ENCODE results near the gene STARD3NL. TPM values are rescaled to one million over a fixed set of nuclear protein-coding genes. Genes with fewer than 3 reads are reported as not detected.
"Not testable (repeated sequence)": the region's sequence is repeated elsewhere in the genome, so short reads cannot be mapped to it uniquely, and the experiment has no call there.

Gene STARD3NL
- total RNA-seq, 1 donor, result 34.5 TPM

- DNase-seq (ENCODE audit: low read depth in 2 of 3, low spot score in 2 of 3), result no peak
Measured at GRCh38 chr7:38217672-38218071, 39.6 kb downstream of the STARD3NL start.

- no peak for DNase-seq (ENCODE audit: low read depth in 2 of 3, low spot score in 2 of 3)
Measured at GRCh38 chr7:38220452-38220851, 42.4 kb downstream of the STARD3NL start.

- peak; percentile 39 to 77 (median 61) for DNase-seq (ENCODE audit: low read depth in 2 of 3, low spot score in 2 of 3)
Measured at GRCh38 chr7:38222481-38223096, 44.5 kb downstream of the STARD3NL start.

GRCh38 chr7:38223306-38223705 lies 45.3 kb downstream of the STARD3NL start:
- no peak for DNase-seq (ENCODE audit: low read depth in 2 of 3, low spot score in 2 of 3)

- DNase-seq (ENCODE audit: low read depth in 2 of 3, low spot score in 2 of 3), result no peak
Measured at GRCh38 chr7:38224392-38224791, 46.3 kb downstream of the STARD3NL start.

GRCh38 chr7:38229386-38229785 lies 51.3 kb downstream of the STARD3NL start:
- DNase-seq (ENCODE audit: low read depth in 2 of 3, low spot score in 2 of 3), result no peak

- DNase-seq (ENCODE audit: low read depth in 2 of 3, low spot score in 2 of 3), result no peak
Measured at GRCh38 chr7:38229884-38230642, 52.0 kb downstream of the STARD3NL start.

- peak; percentile 36 to 90 (median 73) for DNase-seq (ENCODE audit: low read depth in 2 of 3, low spot score in 2 of 3)
Measured at GRCh38 chr7:38232502-38233366, 54.7 kb downstream of the STARD3NL start.

- DNase-seq (ENCODE audit: low read depth in 2 of 3, low spot score in 2 of 3), result not testable (repeated sequence)
Measured at GRCh38 chr7:38234759-38235158, 56.7 kb downstream of the STARD3NL start.

- no peak for DNase-seq (ENCODE audit: low read depth in 2 of 3, low spot score in 2 of 3)
Measured at GRCh38 chr7:38235606-38236005, 57.6 kb downstream of the STARD3NL start.

GRCh38 chr7:38239129-38239528 lies 61.1 kb downstream of the STARD3NL start:
- DNase-seq (ENCODE audit: low read depth in 2 of 3, low spot score in 2 of 3), result not testable (repeated sequence)

GRCh38 chr7:38241071-38241470 lies 63.0 kb downstream of the STARD3NL start:
- DNase-seq (ENCODE audit: low read depth in 2 of 3, low spot score in 2 of 3), result no peak

- no peak for DNase-seq (ENCODE audit: low read depth in 2 of 3, low spot score in 2 of 3)
Measured at GRCh38 chr7:38242814-38243213, 64.8 kb downstream of the STARD3NL start.

GRCh38 chr7:38243345-38243744 lies 65.3 kb downstream of the STARD3NL start:
- not testable (repeated sequence) for DNase-seq (ENCODE audit: low read depth in 2 of 3, low spot score in 2 of 3)

GRCh38 chr7:38244516-38244915 lies 66.5 kb downstream of the STARD3NL start:
- DNase-seq (ENCODE audit: low read depth in 2 of 3, low spot score in 2 of 3), result no peak

- no peak for DNase-seq (ENCODE audit: low read depth in 2 of 3, low spot score in 2 of 3)
Measured at GRCh38 chr7:38245409-38245977, 67.4 kb downstream of the STARD3NL start.

- no peak for DNase-seq (ENCODE audit: low read depth in 2 of 3, low spot score in 2 of 3)
Measured at GRCh38 chr7:38248069-38248567, 70.1 kb downstream of the STARD3NL start.

GRCh38 chr7:38249849-38250248 lies 71.8 kb downstream of the STARD3NL start:
- not testable (repeated sequence) for DNase-seq (ENCODE audit: low read depth in 2 of 3, low spot score in 2 of 3)

GRCh38 chr7:38257350-38257677 lies 79.3 kb downstream of the STARD3NL start:
- DNase-seq (ENCODE audit: low read depth in 2 of 3, low spot score in 2 of 3), result no peak

GRCh38 chr7:38259157-38259556 lies 81.1 kb downstream of the STARD3NL start:
- DNase-seq (ENCODE audit: low read depth in 2 of 3, low spot score in 2 of 3), result not testable (repeated sequence)

- DNase-seq (ENCODE audit: low read depth in 2 of 3, low spot score in 2 of 3), result not testable (repeated sequence)
Measured at GRCh38 chr7:38261601-38262000, 83.6 kb downstream of the STARD3NL start.
